Progenitor cell of endocrine pancreas (in vitro differentiated cells): ENCODE measurements around the gene MIX23. TPM values are rescaled to one million over a fixed set of nuclear protein-coding genes. Genes with fewer than 3 reads are reported as not detected.

Experiments used
- DNase-seq: peaks from one replicate; pipeline ENCODE4 v3.0.0; 2021; ENCODE audit warnings: low spot score; ENCODE audit not compliant: unreplicated experiment
- H3K27ac Mint-ChIP-seq: 2 replicates; pipeline ENCODE4 v1.8.0; 2021; ENCODE audit warnings: mild to moderate bottlenecking, moderate library complexity, mixed read lengths
- H3K27me3 Mint-ChIP-seq: 2 replicates; pipeline ENCODE4 v1.8.0; 2021; ENCODE audit warnings: mixed read lengths
- H3K36me3 Mint-ChIP-seq: 2 replicates; pipeline ENCODE4 v1.8.0; 2022; ENCODE audit warnings: mixed read lengths; ENCODE audit not compliant: insufficient read depth
- H3K4me1 Mint-ChIP-seq: 2 replicates; pipeline ENCODE4 v1.8.0; 2021; ENCODE audit warnings: low read depth, mixed read lengths
- H3K4me3 Mint-ChIP-seq: 2 replicates; pipeline ENCODE4 v1.8.0; 2021; ENCODE audit warnings: low read depth, mild to moderate bottlenecking, moderate library complexity, mixed read lengths
- H3K9me3 Mint-ChIP-seq: 2 replicates; pipeline ENCODE4 v1.8.0; 2021; ENCODE audit warnings: low read depth, mixed read lengths
- total RNA-seq: library from RNA; stranded (reverse); gene quantifications from 2 replicates; pipeline ENCODE4 v1.2.1, GENCODE V29; 2021
- TF ChIP-seq, protein P1 (sequence below): fragments of 200-600 bp; sonication (generic); IDR thresholded peaks from one replicate; pipeline ENCODE4 v1.5.0; 2021; ENCODE audit warnings: antibody characterized with exemption, mild to moderate bottlenecking; ENCODE audit not compliant: unreplicated experiment

The MIX23 gene
- total RNA-seq, 1 donor from 2014 or later = 53.5 TPM

GRCh38 chr3:122342803-122343202, 40.2 kb downstream of the MIX23 start:
- no peaks in the 10 kb centered on the region for H3K27me3 Mint-ChIP-seq
- TF ChIP-seq, protein P1, sequence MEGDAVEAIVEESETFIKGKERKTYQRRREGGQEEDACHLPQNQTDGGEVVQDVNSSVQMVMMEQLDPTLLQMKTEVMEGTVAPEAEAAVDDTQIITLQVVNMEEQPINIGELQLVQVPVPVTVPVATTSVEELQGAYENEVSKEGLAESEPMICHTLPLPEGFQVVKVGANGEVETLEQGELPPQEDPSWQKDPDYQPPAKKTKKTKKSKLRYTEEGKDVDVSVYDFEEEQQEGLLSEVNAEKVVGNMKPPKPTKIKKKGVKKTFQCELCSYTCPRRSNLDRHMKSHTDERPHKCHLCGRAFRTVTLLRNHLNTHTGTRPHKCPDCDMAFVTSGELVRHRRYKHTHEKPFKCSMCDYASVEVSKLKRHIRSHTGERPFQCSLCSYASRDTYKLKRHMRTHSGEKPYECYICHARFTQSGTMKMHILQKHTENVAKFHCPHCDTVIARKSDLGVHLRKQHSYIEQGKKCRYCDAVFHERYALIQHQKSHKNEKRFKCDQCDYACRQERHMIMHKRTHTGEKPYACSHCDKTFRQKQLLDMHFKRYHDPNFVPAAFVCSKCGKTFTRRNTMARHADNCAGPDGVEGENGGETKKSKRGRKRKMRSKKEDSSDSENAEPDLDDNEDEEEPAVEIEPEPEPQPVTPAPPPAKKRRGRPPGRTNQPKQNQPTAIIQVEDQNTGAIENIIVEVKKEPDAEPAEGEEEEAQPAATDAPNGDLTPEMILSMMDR = no peak
- no peaks in the 10 kb centered on the region for H3K36me3 Mint-ChIP-seq
- no peak overlapping the region for H3K4me3 Mint-ChIP-seq
- H3K9me3 Mint-ChIP-seq = peaks cover 13% of the 10 kb centered on the region
- no peak overlapping the region for H3K27ac Mint-ChIP-seq
- H3K4me1 Mint-ChIP-seq = peaks cover 2% of the 10 kb centered on the region
- DNase-seq = no peak

DNA sequence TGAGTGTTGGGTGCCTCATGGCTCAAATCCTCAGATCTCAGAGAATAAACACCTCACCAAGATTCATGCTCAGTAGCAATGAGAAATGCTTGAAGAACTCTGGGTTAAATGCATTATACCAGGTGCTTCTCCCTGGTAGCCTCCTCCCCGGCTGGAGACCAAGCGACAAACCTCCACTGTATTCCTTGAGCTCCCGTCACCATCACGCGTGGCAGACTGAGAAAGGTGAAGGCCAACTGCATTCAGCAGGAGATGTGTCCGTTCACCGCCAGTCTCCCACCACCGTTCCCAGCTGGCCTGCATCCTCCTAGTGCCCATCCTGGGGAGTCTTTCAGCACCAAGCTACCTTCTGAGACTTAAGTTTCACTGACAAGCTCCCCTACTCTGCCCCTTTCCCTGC, 50.5 kb downstream of the MIX23 start:
- TF ChIP-seq, protein P1 = no peak
- no peaks in the 10 kb centered on the region for H3K9me3 Mint-ChIP-seq
- H3K27me3 Mint-ChIP-seq = peaks cover 22% of the 10 kb centered on the region
- no peak overlapping the region for H3K4me3 Mint-ChIP-seq
- no peak overlapping the region for H3K27ac Mint-ChIP-seq
- no peaks in the 10 kb centered on the region for H3K4me1 Mint-ChIP-seq
- DNase-seq = no peak
- H3K36me3 Mint-ChIP-seq = no peaks in the 10 kb centered on the region

GRCh38 chr3:122331886-122332285, 51.1 kb downstream of the MIX23 start:
- DNase-seq = no peak
- no peak overlapping the region for H3K27ac Mint-ChIP-seq
- H3K27me3 Mint-ChIP-seq = peaks cover 22% of the 10 kb centered on the region

DNA sequence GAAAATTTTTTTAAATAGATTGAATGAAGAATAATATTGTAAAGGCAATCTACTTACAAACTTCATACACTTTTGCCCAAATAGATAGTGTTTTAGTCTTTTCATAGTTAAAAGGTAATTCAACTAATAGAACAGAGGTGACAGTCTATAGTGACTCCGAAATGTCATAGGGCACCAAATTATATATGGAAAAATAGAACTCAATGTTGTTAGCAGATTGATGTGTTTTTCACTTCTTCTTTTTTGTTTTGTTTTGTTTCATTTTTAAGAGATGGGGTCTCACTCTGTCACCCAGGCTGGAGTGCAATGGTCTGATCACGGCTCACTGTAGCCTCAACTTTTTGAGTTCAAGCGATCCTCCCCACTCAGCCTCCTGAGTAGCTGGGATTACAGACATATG, 57.3 kb downstream of the MIX23 start:
- Mint-ChIP-seq H3K4me1 (no peaks in the 10 kb centered on the region), H3K27me3 (peaks cover 3% of the 10 kb centered on the region), H3K27ac (no peak overlapping the region), H3K4me3 (no peak overlapping the region), H3K9me3 (no peaks in the 10 kb centered on the region), H3K36me3 (no peaks in the 10 kb centered on the region)
- DNase-seq = no peak
- TF ChIP-seq, protein P1 = no peak

More at GRCh38 chr3:122331886-122332285, 51.1 kb downstream of the MIX23 start:
- H3K36me3 Mint-ChIP-seq = no peaks in the 10 kb centered on the region
- H3K9me3 Mint-ChIP-seq = no peaks in the 10 kb centered on the region
- TF ChIP-seq, protein P1 = no peak
- H3K4me3 Mint-ChIP-seq = no peak overlapping the region
- H3K4me1 Mint-ChIP-seq = no peaks in the 10 kb centered on the region

DNA sequence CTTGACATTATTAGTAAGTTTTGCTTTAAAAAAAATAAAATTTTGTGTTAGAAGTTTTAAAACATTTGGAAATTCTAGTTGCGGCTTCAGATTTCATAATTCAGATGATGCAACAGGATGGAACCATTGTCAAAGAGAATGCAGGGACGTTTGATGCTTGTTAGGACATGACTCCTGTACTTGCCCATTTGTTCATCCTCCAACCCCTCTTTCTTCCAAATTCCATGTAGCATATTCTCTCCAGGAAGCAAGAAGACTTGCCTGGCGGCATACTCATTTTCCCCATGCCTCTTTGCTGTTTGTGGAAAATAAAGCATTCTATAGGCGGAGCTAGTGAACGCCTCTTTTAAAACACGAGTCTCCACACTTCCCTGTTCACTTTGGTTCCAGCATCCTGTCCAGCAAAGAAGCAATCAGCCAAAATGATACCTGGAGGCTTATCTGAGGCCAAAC, 58.1 kb downstream of the MIX23 start, which contains the start of gene CSTA:
Gene CSTA, plus strand, starts transcription at position 378 of the 453 bp plus-strand sequence. Its CDS starts 45 bp downstream, at position 423.
- Mint-ChIP-seq H3K36me3 (no peaks in the 10 kb centered on the region), H3K27me3 (no peaks in the 10 kb centered on the region), H3K4me1 (no peaks in the 10 kb centered on the region), H3K4me3 (no peak within 1 kb of the TSS), H3K27ac (no peak within 1 kb of the TSS), H3K9me3 (no peaks in the 10 kb centered on the region)
- TF ChIP-seq, protein P1 = no peak
- no peak for DNase-seq
